Stimulated activated CD8-positive, alpha-beta memory T cell treated with anti-CD3 and anti-CD28 coated beads, Interleukin-15, amount 100 ng/mL, for 1 hour (primary cell): Measurements from ENCODE around the gene KCNG2.

Source experiments
- DNase-seq: peaks from one replicate; pipeline ENCODE4 v3.0.0-alpha.2; 2020; ENCODE audit warnings: low read depth

The KCNG2 gene

GRCh38 chr18:79768745-79769144 is 29.0 kb upstream of the KCNG2 start:
- DNase-seq = no peak

GRCh38 chr18:79769698-79770500 is 27.8 kb upstream of the KCNG2 start:
- no peak for DNase-seq

GRCh38 chr18:79770501-79770815 is 27.3 kb upstream of the KCNG2 start:
- no peak for DNase-seq

- no peak for DNase-seq
Observed at GRCh38 chr18:79770826-79771225, 26.9 kb upstream of the KCNG2 start.

GRCh38 chr18:79771446-79772107 is 26.2 kb upstream of the KCNG2 start:
- DNase-seq = no peak

- DNase-seq = no peak
Observed at GRCh38 chr18:79772108-79772864, 25.5 kb upstream of the KCNG2 start.

DNA sequence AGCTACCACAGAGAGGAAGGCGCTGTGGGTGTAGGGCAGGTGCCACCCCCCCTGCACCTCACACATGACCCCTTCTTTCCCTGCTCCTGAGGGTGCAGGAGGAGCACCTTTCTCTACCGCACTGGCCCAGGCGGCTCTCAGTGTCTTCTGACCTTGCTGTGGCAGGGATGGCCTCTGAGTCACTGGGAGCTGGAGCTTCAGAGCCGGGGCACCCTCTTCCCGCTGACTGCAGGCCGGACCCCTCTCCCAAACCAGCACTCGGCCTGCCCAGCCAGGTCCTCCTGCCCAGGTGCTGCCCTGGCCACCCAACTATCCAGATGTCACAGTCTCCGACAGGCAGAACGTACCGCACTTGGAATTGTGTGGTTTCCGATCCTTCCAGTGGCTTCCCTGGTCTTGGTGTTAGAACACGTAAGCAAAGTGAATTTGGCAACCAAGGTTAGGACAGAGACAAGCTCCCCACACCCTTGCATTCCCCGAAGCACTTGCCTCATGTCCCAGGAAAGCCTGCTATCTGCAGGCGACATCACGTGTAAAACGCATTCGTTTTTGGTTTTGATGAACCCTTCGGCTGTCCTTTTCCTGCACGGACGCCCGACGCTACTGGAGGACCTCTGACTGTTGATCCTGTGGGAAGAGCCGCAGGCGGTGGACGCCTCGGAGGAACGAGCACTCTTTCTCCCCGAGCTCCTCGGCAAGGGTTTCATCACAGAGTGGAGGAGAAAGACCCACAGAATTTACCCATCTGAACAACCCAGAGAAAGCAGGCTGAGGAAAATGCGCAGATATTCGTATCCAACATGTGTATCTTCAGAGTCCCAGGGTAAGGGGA is 24.7 kb upstream of the KCNG2 start:
- DNase-seq = no peak

GRCh38 chr18:79774111-79774510 is 23.6 kb upstream of the KCNG2 start:
- DNase-seq = no peak

DNA sequence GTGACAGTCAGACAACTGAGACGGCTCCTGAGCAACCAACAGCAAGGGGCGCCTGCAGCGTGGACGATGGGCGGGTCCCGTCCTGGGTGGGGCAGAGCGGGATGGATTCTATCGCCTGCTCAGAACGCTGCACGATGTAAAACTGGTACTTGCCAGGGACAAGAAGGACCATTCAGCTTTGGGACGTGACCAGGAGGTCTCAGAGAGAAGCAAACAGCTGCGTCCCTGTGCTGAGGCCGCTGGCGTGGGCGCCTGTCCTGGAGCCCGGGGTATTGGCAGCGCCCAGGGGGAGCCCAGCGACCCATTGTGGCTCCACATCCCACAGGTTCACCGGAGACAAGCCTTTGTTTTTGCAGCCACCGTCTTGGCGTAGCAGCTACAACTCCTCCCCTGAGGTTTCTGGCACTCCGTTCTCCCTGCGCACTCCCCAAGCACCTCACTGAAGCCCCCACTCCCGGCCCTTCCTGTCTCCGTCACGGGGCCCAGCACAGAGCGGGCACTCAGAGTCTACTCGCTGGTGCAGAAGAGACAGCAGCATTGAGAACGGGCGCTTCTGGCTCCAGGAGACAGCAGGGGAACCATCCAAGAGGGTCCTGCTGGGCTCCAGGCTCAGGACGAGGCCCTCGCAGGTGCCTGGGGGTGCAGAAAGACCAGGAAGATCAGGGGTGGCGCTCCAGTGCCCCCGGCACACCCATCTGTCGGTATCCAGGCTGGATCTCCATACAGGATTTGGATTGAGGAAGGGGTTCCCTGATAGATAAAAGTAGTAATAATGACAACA is 22.1 kb upstream of the KCNG2 start:
- no peak for DNase-seq

DNA sequence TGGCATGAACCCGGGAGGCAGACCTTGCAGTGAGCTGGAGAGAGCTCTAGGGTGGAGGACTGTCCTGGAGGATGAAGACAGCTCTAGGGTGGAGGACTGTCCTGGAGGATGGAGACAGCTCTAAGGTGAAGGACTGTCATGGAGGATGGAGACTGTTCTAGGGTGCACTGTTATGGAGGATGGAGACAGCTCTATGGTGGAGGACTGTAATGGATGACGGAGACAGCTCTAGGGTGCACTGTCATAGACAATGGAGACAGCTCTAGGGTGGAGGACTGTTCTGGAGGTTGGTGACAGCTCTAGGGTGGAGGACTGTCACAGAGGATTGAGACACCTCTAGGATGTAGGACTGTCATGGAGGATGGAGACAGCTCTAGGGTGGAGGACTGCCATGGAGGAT is 21.1 kb upstream of the KCNG2 start:
- DNase-seq = no peak

- DNase-seq = no peak
Observed at GRCh38 chr18:79778291-79778791, 19.4 kb upstream of the KCNG2 start.

- no peak for DNase-seq
Observed at GRCh38 chr18:79779021-79779699, 18.6 kb upstream of the KCNG2 start.

- DNase-seq = no peak
Observed at GRCh38 chr18:79779700-79780190, 18.0 kb upstream of the KCNG2 start.

GRCh38 chr18:79780547-79780946 is 17.2 kb upstream of the KCNG2 start:
- DNase-seq = no peak

DNA sequence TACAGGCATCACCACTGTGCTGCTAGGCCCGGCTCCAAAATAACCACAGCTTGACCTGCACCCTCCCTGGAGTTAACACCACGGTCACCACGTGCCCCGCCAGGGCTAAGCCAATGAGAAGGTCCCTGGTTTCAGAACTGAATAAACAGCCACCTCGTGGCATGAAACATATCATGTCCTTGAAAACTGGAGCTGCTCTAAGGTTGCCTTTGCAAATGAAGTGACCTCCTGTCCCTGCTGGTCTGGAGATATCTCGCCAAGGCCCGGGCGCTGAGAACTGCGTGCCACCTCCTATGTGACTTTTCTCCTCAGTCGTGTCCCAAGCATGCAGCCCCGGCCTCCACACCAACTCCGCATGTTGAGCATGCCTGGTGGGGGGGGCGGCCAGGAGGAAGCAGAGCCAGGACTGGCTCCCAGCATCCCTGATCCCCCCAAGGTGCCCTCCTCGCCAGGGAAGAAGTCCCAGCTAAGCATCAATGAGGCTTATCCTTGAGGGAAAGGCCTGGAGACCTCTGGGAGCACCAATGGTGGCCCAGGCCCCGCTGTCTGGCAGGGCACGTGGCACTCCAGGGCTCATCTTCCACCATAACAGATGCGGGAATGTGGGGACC is 16.3 kb upstream of the KCNG2 start:
- no peak for DNase-seq

DNA sequence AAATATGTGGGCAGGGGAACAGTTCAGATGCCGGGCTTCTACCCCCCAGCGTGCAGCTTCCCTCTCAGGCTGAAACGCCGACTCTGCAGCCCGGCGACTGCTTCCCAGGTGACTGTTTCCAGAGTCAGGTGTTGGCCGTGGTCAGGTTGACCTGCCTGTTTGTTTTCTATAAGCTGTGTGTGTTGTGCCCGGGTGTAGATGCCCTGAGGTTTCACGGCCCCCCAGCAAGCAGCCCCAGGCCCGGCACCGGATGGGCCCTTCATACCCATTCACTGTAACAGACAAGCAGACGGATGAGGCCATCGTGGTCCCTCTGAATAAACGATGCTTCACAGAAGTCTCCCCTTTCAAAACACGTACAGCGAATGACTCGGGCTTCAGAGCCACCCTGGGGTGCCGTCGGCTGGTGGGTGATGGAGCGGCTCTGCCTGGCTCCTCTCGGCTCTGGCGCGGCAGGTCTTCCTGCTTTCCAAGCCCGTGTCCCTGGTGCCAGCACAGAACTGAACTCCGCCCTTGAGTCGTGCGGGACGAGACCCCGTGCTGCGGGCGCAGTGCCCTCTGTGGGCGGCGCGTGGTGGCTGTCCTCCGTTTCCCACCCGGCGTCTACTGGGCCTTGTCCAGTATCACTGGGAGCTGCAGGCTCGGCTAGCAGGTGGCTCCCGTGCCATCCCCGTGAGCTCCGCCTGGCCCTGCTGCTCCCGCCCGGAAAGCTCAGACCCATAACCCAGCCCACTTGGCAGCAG is 15.0 kb upstream of the KCNG2 start:
- no peak for DNase-seq

GRCh38 chr18:79784071-79784913 is 13.4 kb upstream of the KCNG2 start:
- no peak for DNase-seq
